ENCODE results near the gene C11orf71.

DNA sequence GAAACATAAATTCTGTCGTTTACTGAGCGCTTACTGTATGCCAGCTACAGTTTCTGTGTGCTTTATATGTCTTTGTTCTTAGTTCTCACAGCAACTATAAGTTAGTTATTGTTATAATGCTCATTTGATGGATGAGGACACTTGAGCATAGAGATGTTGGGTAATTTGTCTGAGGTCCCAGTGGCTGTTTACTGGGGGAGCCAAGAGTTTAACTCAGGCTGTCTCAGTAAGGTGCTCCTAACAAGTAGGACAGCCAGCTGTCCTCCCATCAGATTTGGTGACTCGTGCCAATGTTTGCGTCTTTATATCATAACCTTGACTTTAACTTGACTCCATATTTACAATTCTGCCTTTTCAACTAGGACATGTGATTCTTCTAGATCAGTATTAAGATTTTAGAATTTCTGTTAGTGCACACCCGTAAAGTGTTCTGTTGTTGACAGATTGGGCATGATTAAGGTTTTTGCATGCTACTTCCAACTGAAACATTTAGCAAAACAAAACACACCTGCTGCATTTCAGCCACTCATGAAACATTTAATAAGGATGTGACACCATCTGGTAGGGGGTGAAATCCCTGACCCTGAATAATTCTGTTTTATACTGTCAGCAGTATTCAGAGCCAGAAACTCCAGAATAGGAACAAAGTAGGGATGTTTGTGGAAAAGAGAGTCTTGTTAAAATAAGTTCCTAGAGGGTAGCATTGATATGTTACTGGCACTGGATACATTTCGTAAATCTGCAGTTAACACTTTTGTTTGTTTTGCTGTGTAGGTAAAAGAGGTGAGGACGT is 40.9 kb upstream of the C11orf71 start:
- TF ChIP-seq, protein P1, sequence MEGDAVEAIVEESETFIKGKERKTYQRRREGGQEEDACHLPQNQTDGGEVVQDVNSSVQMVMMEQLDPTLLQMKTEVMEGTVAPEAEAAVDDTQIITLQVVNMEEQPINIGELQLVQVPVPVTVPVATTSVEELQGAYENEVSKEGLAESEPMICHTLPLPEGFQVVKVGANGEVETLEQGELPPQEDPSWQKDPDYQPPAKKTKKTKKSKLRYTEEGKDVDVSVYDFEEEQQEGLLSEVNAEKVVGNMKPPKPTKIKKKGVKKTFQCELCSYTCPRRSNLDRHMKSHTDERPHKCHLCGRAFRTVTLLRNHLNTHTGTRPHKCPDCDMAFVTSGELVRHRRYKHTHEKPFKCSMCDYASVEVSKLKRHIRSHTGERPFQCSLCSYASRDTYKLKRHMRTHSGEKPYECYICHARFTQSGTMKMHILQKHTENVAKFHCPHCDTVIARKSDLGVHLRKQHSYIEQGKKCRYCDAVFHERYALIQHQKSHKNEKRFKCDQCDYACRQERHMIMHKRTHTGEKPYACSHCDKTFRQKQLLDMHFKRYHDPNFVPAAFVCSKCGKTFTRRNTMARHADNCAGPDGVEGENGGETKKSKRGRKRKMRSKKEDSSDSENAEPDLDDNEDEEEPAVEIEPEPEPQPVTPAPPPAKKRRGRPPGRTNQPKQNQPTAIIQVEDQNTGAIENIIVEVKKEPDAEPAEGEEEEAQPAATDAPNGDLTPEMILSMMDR (IDR thresholded peaks at IDR 0.05), result no peak
- no peak for TF ChIP-seq EP300 (IDR thresholded peaks at IDR 0.05; ENCODE audit: low read depth)

Measured in transverse colon (tissue), 3 donors.